NCI-H2227 (cell line): ENCODE results near the gene TBL3.

ENCODE experiments used
- DNase-seq: peaks from one replicate; lab custom pipeline; 2025; ENCODE audit not compliant: unreplicated experiment; lab: John Stamatoyannopoulos, UW

TBL3 gene

DNA sequence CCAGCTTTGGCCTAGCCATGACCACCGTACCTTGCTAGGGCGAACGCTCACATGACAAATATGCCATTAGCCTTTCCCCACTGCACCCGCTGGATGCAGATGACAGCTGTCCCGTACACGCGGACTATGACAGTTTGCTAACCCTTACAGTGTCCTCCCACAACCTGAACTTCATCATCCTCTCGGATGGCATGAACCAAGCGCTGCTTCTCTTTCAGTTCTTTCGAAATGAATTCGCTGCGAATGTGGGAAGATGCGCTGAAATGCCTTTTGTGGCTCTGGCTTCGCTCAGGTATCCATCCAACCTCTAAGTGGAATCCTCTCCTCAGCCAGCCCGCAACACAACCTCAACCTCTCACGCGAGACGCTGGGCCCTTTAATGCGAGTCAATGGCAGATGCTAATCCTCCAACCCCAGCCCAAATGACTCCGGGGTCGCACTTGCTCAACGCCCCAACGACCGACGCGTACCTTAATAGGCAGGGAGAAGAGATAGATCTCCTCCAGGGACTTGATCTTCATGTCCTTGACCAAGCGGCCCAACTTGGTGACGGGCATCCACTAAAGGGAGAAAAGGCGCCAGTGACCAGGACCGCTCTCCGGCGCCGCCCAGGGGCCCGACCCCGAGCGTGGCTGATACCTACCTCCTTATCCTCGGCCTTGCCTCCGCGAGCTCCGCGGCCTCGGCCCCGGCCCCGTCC, 7.9 kb upstream of the TBL3 start:
- peak; percentile 53 for DNase-seq

DNA sequence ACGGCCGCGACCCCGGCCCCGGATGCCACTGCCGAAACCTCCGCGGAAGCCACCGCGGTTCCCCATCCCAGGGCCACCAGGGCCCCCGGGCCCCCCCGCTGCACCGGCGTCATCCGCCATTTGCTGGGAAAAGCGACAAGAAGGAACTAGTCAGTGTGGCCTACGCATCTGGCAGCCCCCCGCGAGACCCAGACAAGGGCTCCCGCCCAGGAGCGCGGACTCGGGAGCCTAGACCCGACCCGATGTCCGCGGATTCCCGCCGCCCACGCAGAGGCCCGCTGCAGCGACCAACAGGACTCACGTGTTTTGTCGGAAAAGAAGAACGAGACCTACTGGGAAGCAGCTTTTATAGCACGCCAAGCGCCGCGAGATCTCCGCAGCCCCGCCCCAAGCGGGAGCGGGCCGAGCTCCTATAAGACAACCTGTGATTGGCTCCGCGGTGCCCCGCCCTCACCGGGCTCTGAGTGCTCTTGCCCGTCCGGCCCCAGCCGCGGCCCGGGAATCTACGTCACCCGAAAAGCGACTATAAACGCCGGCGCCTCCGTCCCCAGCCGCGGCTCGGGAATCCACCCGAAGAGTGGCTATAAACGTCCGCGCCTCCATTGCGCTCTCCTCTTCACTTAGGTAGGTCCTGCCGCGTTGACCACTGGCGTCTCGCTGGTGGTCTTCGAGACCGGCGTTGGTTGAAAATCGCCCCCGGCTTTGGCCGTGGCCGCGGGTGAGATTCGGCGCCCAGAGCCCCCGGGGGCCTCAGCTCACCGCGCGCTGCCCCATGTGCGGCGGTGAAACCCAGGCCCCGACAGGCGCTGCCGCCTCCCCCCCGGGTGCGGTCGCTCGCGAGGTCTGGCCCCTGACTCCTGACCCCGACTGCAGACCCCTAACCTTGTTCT, 7.1 kb upstream of the TBL3 start, which contains the start of gene RPS2:
RPS2 (minus strand) TSS at position 321 of the 890 bp plus-strand sequence; CDS start at position 120, 201 bp downstream.
- DNase-seq, result peak; percentile 99

DNA sequence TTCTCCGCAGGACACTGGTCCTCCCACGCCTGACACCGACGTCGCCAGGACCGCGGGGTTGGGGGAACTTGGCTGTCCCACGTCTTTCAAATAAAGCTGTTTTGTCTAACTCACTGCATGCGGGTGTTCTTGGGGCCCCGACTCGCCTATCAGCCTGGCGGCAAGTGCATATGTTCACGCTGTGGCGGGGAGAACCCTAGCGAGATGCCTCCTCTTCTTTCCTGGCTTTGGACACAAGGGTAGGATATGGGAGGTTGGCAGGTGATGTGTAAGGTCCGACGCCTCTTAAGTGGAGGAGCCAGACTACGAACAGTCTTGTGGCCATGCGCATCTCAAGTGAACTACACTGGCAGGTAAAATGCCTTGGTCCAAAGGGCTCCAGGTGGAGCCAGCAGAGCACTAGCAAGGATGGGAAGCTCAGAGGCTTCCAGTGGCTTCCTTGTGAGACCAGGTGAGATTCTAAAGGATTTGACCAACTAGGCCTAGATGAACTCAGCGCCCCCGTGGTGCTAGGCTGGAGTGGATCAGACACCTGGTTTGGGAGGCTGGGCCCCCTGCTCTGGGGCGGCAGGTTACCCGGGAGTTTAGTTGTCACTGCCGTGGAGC, 6.4 kb upstream of the TBL3 start:
- DNase-seq, result peak; percentile 31

DNA sequence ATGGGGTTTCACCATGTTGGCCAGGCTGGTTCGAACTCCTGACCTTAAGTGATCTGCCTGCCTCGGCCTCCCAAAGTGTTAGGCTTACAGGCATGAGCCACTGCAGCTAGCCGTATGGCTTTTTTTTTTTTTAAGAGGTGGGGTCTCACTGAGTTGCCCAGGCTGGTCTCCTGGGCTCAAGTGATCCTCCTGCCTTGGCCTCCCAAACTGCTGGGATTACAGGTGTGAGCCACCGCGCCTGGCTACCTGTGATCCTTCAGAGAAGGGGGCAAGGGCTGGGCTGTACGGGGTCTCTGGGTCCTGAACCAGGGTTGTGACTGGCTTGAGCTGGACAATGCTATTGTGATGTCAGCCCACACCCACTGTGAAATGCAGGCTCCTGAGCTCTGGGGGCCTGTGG, 5.4 kb upstream of the TBL3 start, which contains the start of gene RNF151:
RNF151 (plus strand) TSS at position 397 of the 400 bp plus-strand sequence. CDS start 26 bp downstream, outside the sequence.
- no peak for DNase-seq

DNA sequence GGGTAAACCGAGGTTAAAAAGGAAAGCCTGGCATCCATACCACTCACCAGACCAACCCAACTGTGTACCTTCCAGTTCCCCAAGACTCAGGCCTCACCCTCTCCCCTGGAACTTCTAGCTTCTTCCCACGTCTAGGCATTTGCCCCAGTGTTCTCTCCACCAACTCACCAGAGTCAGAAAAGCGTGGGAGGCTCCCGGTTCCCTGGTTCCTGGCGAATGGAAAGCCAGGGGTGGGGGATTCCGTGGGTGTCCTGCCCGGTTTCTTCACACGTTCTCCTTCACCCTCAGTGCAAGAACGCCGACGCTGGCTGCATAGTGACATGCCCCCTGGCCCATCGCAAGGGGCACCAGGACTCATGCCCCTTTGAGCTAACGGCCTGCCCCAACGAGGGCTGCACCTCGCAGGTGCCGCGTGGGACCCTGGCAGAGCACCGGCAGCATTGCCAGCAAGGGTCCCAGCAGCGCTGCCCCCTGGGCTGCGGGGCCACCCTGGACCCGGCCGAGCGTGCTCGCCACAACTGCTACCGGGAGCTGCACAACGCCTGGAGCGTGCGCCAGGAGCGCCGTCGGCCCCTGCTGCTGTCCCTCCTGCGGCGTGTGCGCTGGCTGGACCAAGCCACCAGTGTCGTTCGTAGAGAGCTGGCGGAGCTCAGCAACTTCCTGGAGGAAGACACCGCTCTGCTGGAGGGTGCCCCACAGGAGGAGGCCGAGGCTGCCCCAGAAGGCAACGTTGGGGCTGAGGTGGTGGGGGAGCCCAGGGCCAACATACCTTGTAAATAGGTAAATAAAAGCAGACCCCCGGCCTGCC, 3.5 kb upstream of the TBL3 start:
- DNase-seq, result no peak

DNA sequence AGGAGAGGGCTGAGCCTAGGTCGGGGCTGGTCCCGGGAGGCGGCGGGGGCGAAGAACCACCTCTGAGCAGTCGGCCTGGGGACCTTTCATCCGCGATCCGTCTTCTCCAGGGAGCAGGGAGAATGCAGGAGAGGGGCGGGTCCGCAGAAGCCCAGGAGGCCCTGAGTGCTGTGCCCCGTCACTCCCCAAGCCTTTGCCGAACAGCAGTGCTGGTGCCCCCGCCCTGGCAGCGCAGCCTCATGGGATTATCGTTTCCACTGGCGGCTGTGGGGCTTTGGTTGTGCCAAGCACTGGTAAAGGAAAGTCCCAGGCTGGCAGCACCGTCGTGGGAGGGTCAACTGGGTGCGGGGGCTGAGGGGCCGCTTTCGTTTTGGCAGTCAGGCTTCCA, 631 bp downstream of the TBL3 start:
- DNase-seq, result peak; percentile 49

DNA sequence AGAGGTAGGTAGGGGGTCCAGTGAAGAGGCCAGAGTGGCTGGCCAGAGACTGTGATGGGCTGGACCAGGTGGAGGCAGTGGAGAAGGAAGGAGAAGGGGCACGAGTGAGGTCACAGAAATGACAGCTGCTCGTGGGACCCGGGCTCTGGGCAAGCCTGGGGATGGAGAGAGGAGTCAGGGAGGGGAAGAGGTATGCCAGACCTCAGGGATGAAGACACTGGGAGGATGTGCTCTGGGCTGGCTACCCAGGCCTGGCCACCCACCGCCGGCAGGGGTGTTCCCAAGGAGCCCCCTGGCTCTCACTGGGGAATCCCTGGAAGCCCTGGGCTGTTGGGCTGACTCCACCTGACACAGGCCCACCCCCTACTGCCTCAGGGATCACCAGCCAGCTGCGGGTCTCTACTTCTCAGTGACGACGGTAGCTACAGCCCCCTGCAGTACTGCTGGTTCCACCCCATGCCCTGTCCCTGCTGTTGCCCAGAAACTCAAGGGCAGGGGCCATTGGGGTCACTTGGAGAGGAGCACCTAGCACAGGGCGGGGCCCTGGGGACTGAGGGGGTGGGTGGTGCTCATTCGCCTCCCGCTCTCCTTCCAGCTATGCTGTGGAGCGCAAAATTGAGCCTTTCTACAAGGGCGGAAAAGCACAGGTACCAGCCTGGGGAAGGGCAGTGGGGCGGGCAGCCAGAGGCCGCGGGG, 1.8 kb downstream of the TBL3 start:
- no peak for DNase-seq

DNA sequence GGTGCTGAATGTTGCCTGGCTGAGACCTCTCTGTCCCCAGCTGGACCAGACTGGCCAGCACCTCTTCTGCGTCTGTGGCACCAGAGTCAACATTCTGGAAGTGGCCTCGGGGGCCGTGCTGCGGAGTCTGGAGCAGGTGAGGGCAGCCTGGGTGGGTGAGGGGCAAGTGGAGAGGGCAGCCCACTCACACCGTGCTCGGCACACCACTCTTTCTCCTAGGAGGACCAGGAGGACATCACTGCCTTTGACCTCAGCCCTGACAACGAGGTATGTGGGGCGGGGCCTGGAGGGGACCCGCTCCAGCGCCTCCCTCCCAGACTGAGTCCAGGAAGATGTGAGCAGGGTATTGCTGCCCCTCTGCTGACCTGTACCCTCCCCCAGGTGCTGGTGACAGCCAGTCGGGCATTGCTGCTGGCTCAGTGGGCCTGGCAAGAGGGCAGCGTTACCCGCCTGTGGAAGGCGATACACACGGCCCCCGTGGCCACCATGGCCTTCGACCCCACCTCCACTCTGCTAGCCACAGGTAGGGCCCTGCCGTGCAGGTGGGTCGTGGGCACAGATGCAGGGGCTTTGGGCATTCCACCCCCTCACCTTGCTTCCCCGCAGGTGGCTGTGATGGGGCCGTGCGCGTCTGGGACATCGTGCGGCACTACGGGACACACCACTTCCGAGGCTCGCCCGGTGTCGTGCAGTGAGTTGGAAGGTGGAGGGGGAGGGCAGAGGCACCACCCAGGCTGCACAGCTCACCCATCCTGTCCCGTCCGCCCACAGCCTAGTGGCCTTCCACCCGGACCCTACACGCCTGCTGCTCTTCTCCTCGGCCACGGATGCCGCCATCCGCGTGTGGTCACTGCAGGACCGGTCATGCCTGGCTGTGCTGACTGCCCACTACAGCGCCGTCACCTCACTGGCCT, 2.6 kb downstream of the TBL3 start:
- no peak for DNase-seq

DNA sequence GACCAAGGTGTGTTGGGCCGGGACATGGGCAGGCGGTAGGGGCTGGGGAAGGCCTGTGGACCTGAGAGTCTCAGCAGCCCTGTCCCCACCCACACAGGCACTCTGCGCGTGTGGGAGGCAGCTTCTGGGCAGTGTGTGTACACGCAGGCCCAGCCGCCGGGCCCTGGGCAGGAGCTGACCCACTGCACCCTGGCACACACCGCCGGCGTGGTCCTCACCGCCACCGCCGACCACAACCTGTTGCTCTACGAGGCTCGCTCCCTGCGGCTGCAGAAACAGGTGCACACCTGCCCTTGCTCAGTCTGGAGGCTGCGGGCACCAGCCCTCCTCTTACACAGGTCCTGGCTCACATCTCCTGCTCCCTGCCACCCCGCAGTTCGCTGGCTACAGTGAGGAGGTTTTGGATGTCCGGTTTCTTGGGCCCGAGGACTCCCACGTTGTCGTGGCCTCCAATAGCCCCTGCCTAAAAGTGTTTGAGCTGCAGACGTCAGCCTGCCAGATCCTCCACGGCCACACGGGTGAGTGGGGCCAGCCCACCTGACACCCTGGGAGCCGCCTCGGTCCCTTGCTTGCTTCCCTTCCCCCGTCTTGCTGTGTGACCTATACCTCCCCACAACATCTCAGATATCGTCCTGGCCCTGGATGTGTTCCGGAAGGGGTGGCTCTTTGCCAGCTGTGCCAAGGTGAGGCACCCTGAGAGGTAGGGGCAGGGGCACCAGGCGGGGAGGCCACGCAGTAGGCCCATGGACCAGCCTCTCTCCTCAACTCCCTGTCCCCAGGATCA, 3.8 kb downstream of the TBL3 start:
- DNase-seq, result no peak

DNA sequence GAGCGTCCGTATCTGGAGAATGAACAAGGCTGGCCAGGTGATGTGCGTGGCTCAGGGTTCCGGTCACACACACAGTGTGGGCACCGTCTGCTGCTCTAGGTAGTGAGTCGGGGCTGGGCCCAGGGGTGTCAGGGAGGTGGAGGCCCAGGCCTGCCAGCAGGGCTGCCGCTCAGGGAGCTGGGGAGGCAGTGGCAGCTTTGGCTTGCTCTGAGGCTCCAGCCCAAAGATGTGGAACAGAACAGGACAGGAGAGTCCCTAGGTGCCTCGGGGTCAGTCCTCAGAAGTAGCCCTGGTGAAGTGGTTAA, 4.3 kb downstream of the TBL3 start:
- no peak for DNase-seq

DNA sequence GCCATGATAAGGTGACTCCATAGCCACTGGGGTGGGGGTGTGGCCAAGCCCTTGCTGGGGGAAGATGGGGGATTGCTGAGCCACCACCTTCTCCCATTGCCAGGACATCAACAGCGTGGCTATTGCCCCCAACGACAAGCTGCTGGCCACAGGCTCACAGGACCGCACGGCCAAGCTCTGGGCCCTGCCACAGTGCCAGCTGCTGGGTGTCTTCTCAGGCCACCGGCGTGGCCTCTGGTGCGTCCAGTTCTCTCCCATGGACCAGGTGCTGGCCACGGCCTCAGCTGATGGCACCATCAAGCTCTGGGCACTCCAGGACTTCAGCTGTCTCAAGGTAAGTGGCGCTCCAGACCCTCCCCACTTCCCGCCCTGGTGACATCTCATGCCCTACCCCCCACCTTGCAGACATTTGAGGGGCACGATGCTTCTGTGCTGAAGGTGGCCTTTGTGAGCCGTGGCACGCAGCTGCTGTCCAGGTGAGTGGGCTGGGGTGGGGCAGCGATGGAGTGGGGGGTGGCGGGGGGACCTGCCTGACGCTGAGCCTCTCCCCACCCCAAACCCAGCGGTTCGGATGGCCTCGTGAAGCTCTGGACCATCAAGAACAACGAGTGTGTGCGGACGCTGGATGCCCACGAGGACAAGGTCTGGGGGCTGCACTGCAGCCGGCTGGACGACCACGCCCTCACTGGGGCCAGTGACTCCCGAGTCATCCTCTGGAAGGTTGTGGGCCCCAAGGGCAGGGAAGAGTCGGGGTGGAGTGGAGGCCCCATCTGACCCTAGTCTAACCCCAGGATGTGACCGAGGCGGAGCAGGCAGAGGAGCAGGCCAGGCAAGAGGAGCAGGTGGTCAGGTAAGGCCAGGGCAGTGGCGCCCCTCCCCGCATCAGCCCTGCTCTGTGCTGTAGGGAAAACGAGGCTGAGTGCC, 5.4 kb downstream of the TBL3 start:
- DNase-seq, result no peak

DNA sequence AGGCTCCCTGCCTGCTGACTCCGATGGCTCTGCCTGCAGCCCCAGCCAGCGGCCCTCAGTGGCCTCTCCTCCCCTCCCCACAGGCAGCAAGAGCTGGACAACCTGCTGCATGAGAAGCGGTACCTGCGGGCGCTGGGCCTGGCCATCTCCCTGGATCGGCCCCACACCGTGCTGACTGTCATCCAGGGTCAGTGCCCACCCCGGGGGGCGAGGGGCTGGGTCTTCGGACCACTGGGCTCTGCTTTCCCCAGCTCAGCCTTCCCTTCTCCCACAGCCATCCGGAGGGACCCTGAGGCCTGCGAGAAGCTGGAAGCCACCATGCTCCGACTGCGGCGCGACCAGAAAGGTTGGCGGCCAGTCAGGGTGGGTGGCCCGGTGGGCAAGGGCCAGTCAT, 6.0 kb downstream of the TBL3 start:
- no peak for DNase-seq

DNA sequence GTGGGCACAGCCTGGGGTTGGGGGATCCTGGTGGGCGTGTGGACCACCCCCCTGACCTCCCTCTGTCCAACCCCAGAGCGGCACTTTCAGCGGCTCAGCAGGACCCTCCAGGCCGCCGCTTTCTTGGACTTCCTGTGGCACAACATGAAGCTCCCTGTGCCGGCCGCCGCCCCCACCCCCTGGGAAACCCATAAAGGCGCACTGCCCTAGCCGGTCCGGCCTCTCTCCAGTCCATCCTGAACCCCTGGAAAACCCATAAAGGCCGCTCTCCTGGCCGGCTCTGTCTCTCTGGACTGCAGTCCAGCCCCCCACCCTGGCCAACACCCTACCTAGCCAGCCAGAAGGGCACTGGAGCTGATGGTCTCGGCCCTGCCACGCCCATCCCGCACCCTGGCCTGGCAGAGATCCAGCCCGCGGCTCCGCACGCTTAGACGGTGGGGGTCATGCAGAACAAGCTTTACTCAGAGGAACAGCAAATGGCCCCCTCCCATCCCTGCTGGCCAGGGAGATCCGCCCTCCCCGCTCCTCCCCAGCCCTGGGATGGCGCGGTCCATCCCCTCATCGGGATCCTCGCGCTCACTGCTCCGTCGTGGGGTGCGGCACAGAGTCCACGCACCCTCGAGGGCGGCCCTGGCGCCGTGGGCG, 6.7 kb downstream of the TBL3 start:
- no peak for DNase-seq

DNA sequence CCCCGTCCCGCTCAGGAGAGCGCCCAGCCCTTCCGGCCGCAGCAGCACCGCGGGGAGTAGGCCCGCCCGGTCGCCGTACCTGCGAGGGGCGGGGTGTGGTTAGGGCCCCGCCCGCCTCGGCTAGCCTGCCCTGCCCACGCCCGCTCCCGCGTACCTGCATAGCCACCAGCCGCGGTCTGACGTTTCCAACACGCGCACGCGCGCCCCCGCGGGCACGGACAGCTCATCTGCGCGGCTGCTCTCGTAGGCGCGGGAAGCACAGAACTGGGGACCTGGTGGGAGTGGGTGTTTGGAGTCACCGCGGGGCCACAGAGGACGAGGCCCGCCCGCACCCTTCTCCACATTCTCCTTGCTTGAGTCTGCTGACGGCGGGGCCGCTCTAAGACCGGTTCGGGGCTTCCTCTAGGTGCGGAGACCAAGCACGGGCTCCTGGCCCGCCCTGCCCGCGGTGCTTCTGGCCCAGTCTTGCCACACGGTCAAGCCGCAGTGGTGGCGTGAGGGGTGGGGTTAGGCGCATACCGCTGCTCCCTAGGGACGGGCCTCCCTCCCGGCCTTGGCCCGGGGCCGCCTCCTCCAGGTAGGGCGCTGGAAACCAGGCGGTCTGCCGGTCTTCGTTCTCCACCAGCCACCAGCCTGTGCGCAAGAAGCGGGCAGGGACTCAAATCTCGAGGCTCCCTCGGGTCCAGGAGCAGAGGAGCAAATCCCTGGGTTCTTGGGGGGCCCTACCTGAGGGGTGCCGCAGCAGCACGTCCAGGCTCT, 7.6 kb downstream of the TBL3 start:
- no peak for DNase-seq

DNA sequence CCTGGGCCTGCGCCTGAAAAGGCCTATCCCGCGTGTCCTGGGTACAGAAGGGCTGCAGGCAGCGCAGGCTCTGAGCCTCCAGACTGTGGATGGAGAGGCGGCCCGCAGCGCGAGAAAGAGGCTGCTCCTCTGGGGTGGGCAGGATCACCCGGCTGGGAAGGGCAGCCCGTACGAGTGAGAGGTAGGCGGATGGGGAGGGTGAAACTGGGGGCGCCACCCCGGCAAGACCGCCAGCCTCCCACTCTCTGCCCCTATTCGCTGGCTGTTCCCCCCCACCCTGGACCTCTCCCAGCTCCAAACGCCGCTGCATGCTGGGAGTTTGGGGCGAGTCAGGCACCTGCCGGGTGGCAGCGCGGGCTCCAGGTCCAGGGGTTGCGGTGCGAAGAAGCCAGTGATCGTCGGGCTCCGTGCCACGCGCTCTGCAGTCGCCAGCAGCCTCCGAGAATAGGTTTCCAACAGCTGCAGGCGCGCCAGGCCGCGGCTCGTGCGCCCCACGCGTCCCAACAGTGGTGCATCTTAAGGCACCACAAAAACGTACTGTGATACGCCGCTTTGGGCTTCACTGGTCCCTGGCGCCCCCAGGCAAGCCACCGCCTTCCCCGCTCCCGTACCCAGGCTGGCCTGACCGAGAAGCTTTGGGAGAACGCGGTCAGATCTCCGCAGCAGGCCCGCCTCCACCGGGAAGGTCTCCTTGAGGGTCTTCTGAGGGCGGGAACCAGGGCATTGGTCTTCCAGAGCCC, 8.3 kb downstream of the TBL3 start:
- DNase-seq, result no peak

DNA sequence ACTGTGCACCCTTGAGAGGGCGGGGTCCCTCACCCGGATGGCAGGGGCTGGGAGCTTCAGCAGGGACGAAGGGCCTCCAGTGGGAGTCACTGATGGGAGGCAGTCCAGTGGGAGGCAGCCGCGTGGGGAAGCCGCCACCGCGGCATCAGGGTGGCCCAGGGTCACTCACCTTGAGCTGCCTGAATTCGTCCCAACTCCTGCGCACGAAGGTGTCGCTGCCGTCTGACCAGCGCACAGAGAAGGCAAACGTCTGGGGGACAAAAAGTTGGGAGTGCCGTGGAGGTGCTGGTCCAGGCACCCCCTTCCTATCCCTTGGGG, 8.9 kb downstream of the TBL3 start:
- no peak for DNase-seq
